ENCODE results near the gene PRKAA1.
"Not testable (repeated sequence)": the region's sequence is repeated elsewhere in the genome, so short reads cannot be mapped to it uniquely, and the experiment has no call there.

The PRKAA1 gene

GRCh38 chr5:40716590-40716989 is 81.6 kb downstream of the PRKAA1 start:
- no peak overlapping the region for H3K4me2 ChIP-seq (ENCODE audit: low read length)
- H3K4me1 ChIP-seq, result no peaks in the 10 kb centered on the region
- H3K36me3 ChIP-seq (ENCODE audit: control insufficient read depth, insufficient read depth, low read length), result no peaks in the 10 kb centered on the region
- no peak overlapping the region for H3K4me3 ChIP-seq (ENCODE audit: low read depth, low read length)
- TF ChIP-seq, protein P1, sequence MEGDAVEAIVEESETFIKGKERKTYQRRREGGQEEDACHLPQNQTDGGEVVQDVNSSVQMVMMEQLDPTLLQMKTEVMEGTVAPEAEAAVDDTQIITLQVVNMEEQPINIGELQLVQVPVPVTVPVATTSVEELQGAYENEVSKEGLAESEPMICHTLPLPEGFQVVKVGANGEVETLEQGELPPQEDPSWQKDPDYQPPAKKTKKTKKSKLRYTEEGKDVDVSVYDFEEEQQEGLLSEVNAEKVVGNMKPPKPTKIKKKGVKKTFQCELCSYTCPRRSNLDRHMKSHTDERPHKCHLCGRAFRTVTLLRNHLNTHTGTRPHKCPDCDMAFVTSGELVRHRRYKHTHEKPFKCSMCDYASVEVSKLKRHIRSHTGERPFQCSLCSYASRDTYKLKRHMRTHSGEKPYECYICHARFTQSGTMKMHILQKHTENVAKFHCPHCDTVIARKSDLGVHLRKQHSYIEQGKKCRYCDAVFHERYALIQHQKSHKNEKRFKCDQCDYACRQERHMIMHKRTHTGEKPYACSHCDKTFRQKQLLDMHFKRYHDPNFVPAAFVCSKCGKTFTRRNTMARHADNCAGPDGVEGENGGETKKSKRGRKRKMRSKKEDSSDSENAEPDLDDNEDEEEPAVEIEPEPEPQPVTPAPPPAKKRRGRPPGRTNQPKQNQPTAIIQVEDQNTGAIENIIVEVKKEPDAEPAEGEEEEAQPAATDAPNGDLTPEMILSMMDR (IDR thresholded peaks at IDR 0.05), result no peak
- no peak overlapping the region for H3K9ac ChIP-seq
- no peaks in the 10 kb centered on the region for H3K9me3 ChIP-seq (ENCODE audit: control insufficient read depth, low read length)
- H2AFZ ChIP-seq, result no peak overlapping the region
- H3K27me3 ChIP-seq (ENCODE audit: control insufficient read depth, insufficient read depth, low read length), result no peaks in the 10 kb centered on the region
- H3K27ac ChIP-seq, result no peak overlapping the region
- no peaks in the 10 kb centered on the region for H3K79me2 ChIP-seq

GRCh38 chr5:40716000-40716399 is 82.2 kb downstream of the PRKAA1 start:
- H3K27ac ChIP-seq, result no peak overlapping the region
- H2AFZ ChIP-seq, result no peak overlapping the region
- H3K27me3 ChIP-seq (ENCODE audit: control insufficient read depth, insufficient read depth, low read length), result no peaks in the 10 kb centered on the region
- no peaks in the 10 kb centered on the region for H3K79me2 ChIP-seq
- no peaks in the 10 kb centered on the region for H3K36me3 ChIP-seq (ENCODE audit: control insufficient read depth, insufficient read depth, low read length)
- TF ChIP-seq, protein P1 (IDR thresholded peaks at IDR 0.05), result no peak
- H3K4me1 ChIP-seq, result no peaks in the 10 kb centered on the region
- H3K4me3 ChIP-seq (ENCODE audit: low read depth, low read length), result no peak overlapping the region
- H3K9me3 ChIP-seq (ENCODE audit: control insufficient read depth, low read length), result no peaks in the 10 kb centered on the region
- H3K9ac ChIP-seq, result no peak overlapping the region
- no peak overlapping the region for H3K4me2 ChIP-seq (ENCODE audit: low read length)

DNA sequence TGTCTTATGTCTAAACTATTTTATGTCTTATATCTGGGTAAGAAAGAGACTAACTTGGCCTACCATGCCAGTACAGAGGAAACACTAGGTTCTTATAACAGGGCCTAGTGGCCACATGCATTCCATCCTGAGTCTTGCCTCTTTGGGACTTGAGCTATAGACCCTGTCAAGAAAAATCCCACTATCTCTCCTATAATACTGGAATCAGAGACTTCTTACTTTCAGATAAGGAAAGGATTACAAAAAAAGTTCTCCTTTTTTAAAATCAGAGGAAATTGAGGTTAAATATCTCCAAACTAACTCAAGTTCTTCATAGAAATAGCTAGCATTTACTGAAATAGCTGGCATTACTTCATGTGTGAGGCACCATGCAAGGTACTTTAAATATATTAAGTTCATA is 84.2 kb downstream of the PRKAA1 start:
- H3K27ac ChIP-seq, result no peak overlapping the region
- TF ChIP-seq, protein P1 (IDR thresholded peaks at IDR 0.05), result no peak
- H2AFZ ChIP-seq, result no peak overlapping the region

DNA sequence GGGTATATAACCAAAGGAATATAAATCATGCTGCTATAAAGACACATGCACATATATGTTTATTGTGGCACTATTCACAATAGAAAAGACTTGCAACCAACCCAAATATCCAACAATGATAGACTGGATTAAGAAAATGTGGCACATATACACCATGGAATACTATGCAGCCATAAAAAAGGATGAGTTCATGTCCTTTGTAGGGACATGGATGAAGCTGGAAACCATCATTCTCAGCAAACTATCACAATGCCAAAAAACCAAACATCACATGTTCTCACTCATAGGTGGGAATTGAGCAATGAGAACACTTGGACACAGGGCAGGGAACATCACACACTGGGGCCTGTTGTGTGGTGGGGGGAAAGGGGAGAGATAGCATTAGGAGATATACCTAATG is 87.6 kb downstream of the PRKAA1 start:
- H3K9ac ChIP-seq; H3K9me3 ChIP-seq (ENCODE audit: control insufficient read depth, low read length); H3K36me3 ChIP-seq (ENCODE audit: control insufficient read depth, insufficient read depth, low read length); H3K4me1 ChIP-seq; H3K27ac ChIP-seq; H3K4me2 ChIP-seq (ENCODE audit: low read length); H3K4me3 ChIP-seq (ENCODE audit: low read depth, low read length); H2AFZ ChIP-seq; H3K79me2 ChIP-seq; H3K27me3 ChIP-seq (ENCODE audit: control insufficient read depth, insufficient read depth, low read length): not testable (repeated sequence)

More for the DNA sequence above, 84.2 kb downstream of the PRKAA1 start:
- Histone ChIP-seq H3K27me3 (ENCODE audit: control insufficient read depth, insufficient read depth, low read length) (no peaks in the 10 kb centered on the region), H3K4me2 (ENCODE audit: low read length) (no peak overlapping the region), H3K9me3 (ENCODE audit: control insufficient read depth, low read length) (no peaks in the 10 kb centered on the region), H3K4me1 (no peaks in the 10 kb centered on the region), H3K79me2 (no peaks in the 10 kb centered on the region), H3K36me3 (ENCODE audit: control insufficient read depth, insufficient read depth, low read length) (no peaks in the 10 kb centered on the region), H3K9ac (no peak overlapping the region), H3K4me3 (ENCODE audit: low read depth, low read length) (no peak overlapping the region)
